DND-41 (cell line): ENCODE results near the gene C1orf185.

Experiments used
- ATAC-seq: fragments of 200-7000 bp; cut with Tn5 transposase; 3 replicates; pipeline ENCODE4 v1.9.1; 2021; ENCODE audit warnings: low read depth; ENCODE audit not compliant: insufficient read depth
- DNase-seq: peaks from one replicate; pipeline ENCODE4 v3.0.0-alpha.2; 2020
- H2AFZ ChIP-seq: 2 replicates; pipeline ENCODE4 v1.6.0; 2012; ENCODE audit warnings: low read depth, low read length
- H3K27ac ChIP-seq: 2 replicates; pipeline ENCODE4 v1.5.1; 2012; ENCODE audit warnings: low read length, inconsistent platforms
- H3K27me3 ChIP-seq: fragments of 200-600 bp; sonication (generic); 2 replicates; pipeline ENCODE4 v1.6.0; 2012; ENCODE audit warnings: low read length, mild to moderate bottlenecking, inconsistent platforms; ENCODE audit not compliant: insufficient read depth, poor library complexity
- H3K36me3 ChIP-seq: 2 replicates; pipeline ENCODE4 v1.5.1; 2012; ENCODE audit warnings: low read length, inconsistent platforms; ENCODE audit not compliant: insufficient read depth
- H3K4me1 ChIP-seq: 2 replicates; pipeline ENCODE4 v1.5.1; 2012; ENCODE audit warnings: mild to moderate bottlenecking, low read length; ENCODE audit not compliant: insufficient read depth
- H3K4me2 ChIP-seq: 2 replicates; pipeline ENCODE4 v1.6.0; 2012; ENCODE audit warnings: mild to moderate bottlenecking, moderate library complexity, low read length, inconsistent platforms; ENCODE audit not compliant: insufficient read depth
- H3K4me3 ChIP-seq, 2 experiments: fragments of 200-600 bp in 1 of 2; shearing (Covaris generic) in 1 of 2; 2 replicates each; pipeline ENCODE4 v1.5.1; 2012 to 2016; ENCODE audit warnings: inconsistent platforms in 2 of 2, low read length in 2 of 2, mild to moderate bottlenecking in 2 of 2, low read depth in 1 of 2, moderate library complexity in 1 of 2
- H3K79me2 ChIP-seq: 2 replicates; pipeline ENCODE4 v1.6.0; 2012; ENCODE audit warnings: low read length, inconsistent platforms; ENCODE audit not compliant: insufficient read depth
- H3K9ac ChIP-seq: 2 replicates; pipeline ENCODE4 v1.6.0; 2012; ENCODE audit warnings: low read depth, mild to moderate bottlenecking, inconsistent platforms, low read length, moderate library complexity
- H3K9me3 ChIP-seq: 2 replicates; pipeline ENCODE4 v1.5.1; 2012; ENCODE audit warnings: low read length, moderate library complexity, mild to moderate bottlenecking, inconsistent platforms; ENCODE audit not compliant: insufficient read depth, severe bottlenecking
- H4K20me1 ChIP-seq: 2 replicates; pipeline ENCODE4 v1.6.0; 2012; ENCODE audit warnings: low read length; ENCODE audit not compliant: insufficient read depth
- EZH2 ChIP-seq: IDR thresholded peaks from 3 replicates; pipeline ENCODE4 v1.6.1; 2012; ENCODE audit warnings: borderline replicate concordance, low read depth, mild to moderate bottlenecking, moderate library complexity, low read length, inconsistent platforms; ENCODE audit not compliant: severe bottlenecking
- TF ChIP-seq, protein P1 (sequence below): IDR thresholded peaks from 2 replicates; pipeline ENCODE4 v1.5.1; 2012; ENCODE audit warnings: borderline replicate concordance, low read length, moderate library complexity, mild to moderate bottlenecking; ENCODE audit not compliant: poor library complexity, severe bottlenecking; ENCODE audit errors: extremely low read depth

Gene C1orf185

DNA sequence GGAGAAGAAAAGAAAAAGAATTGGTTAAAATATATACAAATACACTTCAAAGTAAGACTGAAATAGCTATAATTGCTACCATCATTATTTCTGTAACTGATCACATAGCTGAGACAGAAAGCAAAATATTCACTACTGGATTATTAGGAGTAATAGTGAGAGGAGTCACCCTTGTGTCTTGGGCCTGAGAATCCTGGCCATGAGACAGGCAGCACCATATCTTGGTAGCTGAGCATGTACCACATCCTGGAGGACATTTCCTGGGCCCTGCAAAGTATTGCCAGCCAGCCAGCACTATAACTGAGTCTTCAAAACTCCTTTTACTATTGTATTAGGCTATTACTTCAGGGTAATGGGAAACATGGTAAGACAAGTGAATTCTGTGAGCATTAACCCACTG lies 63.5 kb downstream of the C1orf185 start:
- H3K4me2 ChIP-seq: no peak overlapping the region
- no peak for TF ChIP-seq EZH2
- TF ChIP-seq, protein P1, sequence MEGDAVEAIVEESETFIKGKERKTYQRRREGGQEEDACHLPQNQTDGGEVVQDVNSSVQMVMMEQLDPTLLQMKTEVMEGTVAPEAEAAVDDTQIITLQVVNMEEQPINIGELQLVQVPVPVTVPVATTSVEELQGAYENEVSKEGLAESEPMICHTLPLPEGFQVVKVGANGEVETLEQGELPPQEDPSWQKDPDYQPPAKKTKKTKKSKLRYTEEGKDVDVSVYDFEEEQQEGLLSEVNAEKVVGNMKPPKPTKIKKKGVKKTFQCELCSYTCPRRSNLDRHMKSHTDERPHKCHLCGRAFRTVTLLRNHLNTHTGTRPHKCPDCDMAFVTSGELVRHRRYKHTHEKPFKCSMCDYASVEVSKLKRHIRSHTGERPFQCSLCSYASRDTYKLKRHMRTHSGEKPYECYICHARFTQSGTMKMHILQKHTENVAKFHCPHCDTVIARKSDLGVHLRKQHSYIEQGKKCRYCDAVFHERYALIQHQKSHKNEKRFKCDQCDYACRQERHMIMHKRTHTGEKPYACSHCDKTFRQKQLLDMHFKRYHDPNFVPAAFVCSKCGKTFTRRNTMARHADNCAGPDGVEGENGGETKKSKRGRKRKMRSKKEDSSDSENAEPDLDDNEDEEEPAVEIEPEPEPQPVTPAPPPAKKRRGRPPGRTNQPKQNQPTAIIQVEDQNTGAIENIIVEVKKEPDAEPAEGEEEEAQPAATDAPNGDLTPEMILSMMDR: no peak
- ATAC-seq (no peak; the same call in 2 of the 3 replicates), DNase-seq (no peak)
- no peak overlapping the region for H2AFZ ChIP-seq
- no peaks in the 10 kb centered on the region for H3K36me3 ChIP-seq
- H3K79me2 ChIP-seq: no peaks in the 10 kb centered on the region
- H3K27me3 ChIP-seq: no peaks in the 10 kb centered on the region
- H3K27ac ChIP-seq: no peak overlapping the region
- no peak overlapping the region for H3K9ac ChIP-seq
- no peaks in the 10 kb centered on the region for H3K9me3 ChIP-seq
- peaks cover 16% of the 10 kb centered on the region for H3K4me1 ChIP-seq
- no peaks in the 10 kb centered on the region for H4K20me1 ChIP-seq
- H3K4me3 ChIP-seq: no peak overlapping the region

DNA sequence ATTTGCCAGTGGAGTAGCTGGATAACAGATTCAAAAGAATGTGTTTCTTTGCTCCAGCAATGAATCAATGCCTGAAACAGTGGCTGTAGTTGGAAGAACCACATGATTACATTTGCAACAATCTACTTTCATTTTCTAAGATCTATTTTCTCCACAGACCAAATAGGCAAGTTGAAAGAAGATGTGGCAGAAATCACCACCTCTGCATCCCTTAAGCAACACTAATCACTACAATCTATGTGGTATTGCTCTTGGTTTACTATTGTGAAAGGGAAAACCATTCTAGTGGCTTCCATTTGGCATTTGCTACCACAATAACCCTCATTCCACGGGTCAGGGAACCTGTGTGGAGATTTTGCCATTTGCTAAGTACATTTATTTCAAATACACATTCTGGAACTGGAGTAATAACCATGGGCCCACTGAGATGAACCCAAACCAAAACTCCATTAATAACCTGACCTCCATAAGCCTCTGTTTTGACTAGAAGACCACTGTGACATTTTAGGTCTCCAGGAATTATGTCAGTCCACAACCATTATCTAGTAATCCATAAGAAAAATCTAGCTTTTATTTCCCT lies 66.3 kb downstream of the C1orf185 start:
- Histone ChIP-seq H2AFZ (peak overlapping the region; percentile 46; the same call in 1 of the 2 replicates), H3K27ac (no peak overlapping the region; the same call in 1 of the 2 replicates), H3K9me3 (no peaks in the 10 kb centered on the region), H4K20me1 (no peaks in the 10 kb centered on the region), H3K9ac (no peak overlapping the region), H3K36me3 (no peaks in the 10 kb centered on the region), H3K79me2 (no peaks in the 10 kb centered on the region), H3K4me2 (peak overlapping the region; percentile 52), H3K4me1 (peaks cover 17% of the 10 kb centered on the region), H3K27me3 (no peaks in the 10 kb centered on the region), H3K4me3 (peak overlapping the region in 1 of 2 experiments; percentile 25; a peak in 1 of 4 replicates)
- ATAC-seq (peak; percentile 88), DNase-seq (peak; percentile 12)
- TF ChIP-seq, protein P1: no peak
- no peak for TF ChIP-seq EZH2

DNA sequence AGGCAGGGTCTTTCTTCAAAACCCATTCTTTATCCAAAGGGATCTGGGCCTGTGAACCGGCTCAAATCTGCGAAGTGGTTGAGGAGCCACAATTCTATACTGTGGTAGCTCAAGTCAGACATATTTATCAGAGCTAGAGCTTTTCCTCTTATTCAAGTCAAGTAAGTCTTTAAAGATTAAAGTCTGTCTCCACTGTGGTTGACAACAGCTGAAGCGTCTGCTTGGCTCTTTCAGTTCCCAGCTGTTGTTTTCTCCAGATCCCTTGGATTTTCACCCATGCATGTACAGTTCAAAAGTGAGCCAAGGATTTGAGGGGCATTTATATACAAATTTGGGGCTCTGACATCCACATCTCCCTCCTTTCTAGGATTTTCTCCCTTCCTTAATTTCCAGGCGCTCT lies 66.9 kb downstream of the C1orf185 start:
- Histone ChIP-seq H3K4me3 (no peak overlapping the region), H3K4me1 (peaks cover 19% of the 10 kb centered on the region), H3K9me3 (no peaks in the 10 kb centered on the region), H4K20me1 (no peaks in the 10 kb centered on the region), H3K79me2 (no peaks in the 10 kb centered on the region), H3K4me2 (0 out of 2 replicates have a peak overlapping the region, but pooled peaks have one; percentile 52), H3K9ac (no peak overlapping the region), H2AFZ (peak overlapping the region; percentile 46; the same call in 1 of the 2 replicates), H3K27me3 (no peaks in the 10 kb centered on the region), H3K36me3 (no peaks in the 10 kb centered on the region), H3K27ac (no peak overlapping the region)
- ATAC-seq: 0 out of 3 replicates have a peak, but pooled peaks have one; percentile 15
- no peak for DNase-seq
- TF ChIP-seq EZH2: no peak
- TF ChIP-seq, protein P1: no peak
